Suprapubic skin (tissue), 4 donors: Measurements from ENCODE around the gene TGFBRAP1. TPM values are rescaled to one million over a fixed set of nuclear protein-coding genes. Genes with fewer than 3 reads are reported as not detected.

Experiments
- DNase-seq, 2 donors: peaks; one replicate each; pipeline ENCODE4 v3.0.0-alpha.2; 2019; ENCODE audit warnings: low spot score in 2 of 2
- H3K27ac ChIP-seq: fragments of 200-600 bp; sonication (generic); one replicate; pipeline ENCODE4 v1.5.1; 2019
- H3K27me3 ChIP-seq: fragments of 200-600 bp; sonication (generic); one replicate; pipeline ENCODE4 v1.5.1; 2019
- H3K36me3 ChIP-seq: fragments of 200-600 bp; sonication (generic); one replicate; pipeline ENCODE4 v1.5.1; 2019
- H3K4me1 ChIP-seq: fragments of 200-600 bp; sonication (generic); one replicate; pipeline ENCODE4 v1.5.1; 2019
- H3K4me3 ChIP-seq: fragments of 200-600 bp; sonication (generic); one replicate; pipeline ENCODE4 v1.5.1; 2019; ENCODE audit warnings: mild to moderate bottlenecking
- H3K9me3 ChIP-seq: fragments of 200-600 bp; sonication (generic); one replicate; pipeline ENCODE4 v1.5.1; 2019
- CTCF ChIP-seq, 2 donors: fragments of 200-600 bp in 1 of 2; fragments of 450-650 bp in 1 of 2; sonication (generic) in 1 of 2; IDR thresholded peaks; one replicate each; pipeline ENCODE4 v1.5.1; 2016 to 2019; ENCODE audit warnings: antibody characterized with exemption in 2 of 2, mild to moderate bottlenecking in 1 of 2, moderate library complexity in 1 of 2
- EP300 ChIP-seq: sonication (generic); formaldehyde crosslinking; IDR thresholded peaks from one replicate; pipeline ENCODE4 v1.6.1; 2017; ENCODE audit warnings: antibody characterized with exemption
- POLR2A ChIP-seq, 2 donors: fragments of 450-650 bp; IDR thresholded peaks; one replicate each; pipeline ENCODE4 v1.6.1; 2017; ENCODE audit warnings: antibody characterized with exemption in 2 of 2, mild to moderate bottlenecking in 2 of 2, moderate library complexity in 2 of 2
- POLR2AphosphoS5 ChIP-seq, 3 donors: sonication (generic); formaldehyde crosslinking; IDR thresholded peaks; one replicate each; pipeline ENCODE4 v1.6.1; 2017; ENCODE audit warnings: antibody characterized with exemption in 3 of 3
- WGBS: methylation state at CpG from one replicate; pipeline ENCODE4 v1.1.5; 2018; 5-methylcytosine and 5-hydroxymethylcytosine counted together
- total RNA-seq, 4 donors: library from RNA; depleted of rRNA; stranded (reverse); fragments of >200 nt; gene quantifications; one replicate each; pipeline ENCODE4 v1.1.0, GENCODE V29; 2016

Gene TGFBRAP1
- total RNA-seq, 4 donors from 2014 or later, result 31.0 to 38.1 (median 36.9) TPM

GRCh38 chr2:105301646-105302045 lies 27.9 kb downstream of the TGFBRAP1 start:
- 95% methylated on average over 3 of the region's 3 CpGs for WGBS
- no peak overlapping the region for H3K27ac ChIP-seq
- no peaks in the 10 kb centered on the region for H3K4me1 ChIP-seq
- peaks cover 27% of the 10 kb centered on the region for H3K36me3 ChIP-seq
- TF ChIP-seq POLR2A (IDR thresholded peaks at IDR 0.05) (no peak), CTCF (IDR thresholded peaks at IDR 0.05) (no peak), EP300 (no peak), POLR2AphosphoS5 (IDR thresholded peaks at IDR 0.05) (no peak)
- no peaks in the 10 kb centered on the region for H3K9me3 ChIP-seq
- no peak overlapping the region for H3K4me3 ChIP-seq
- H3K27me3 ChIP-seq, result no peaks in the 10 kb centered on the region
- no peak for DNase-seq

DNA sequence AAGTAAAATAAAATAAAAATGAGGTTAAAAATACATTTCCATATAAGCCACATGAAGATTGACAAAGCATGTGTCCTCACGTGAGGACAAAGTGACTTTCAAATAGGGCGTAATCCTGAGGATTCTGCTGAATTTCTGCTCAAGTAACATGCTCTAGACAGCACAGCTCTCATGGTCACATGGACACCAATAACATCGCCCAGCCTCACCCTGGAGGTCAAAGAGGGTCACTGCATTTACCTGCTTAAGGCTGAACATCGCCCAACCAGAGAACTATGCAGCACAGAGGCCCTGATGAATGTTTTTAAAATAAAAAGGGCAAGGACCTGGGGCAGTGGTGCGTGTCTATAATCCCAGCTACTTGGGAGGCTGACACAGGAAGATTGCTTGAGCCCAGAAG lies 30.2 kb downstream of the TGFBRAP1 start:
- Histone ChIP-seq H3K27me3 (no peaks in the 10 kb centered on the region), H3K36me3 (peaks cover 35% of the 10 kb centered on the region), H3K27ac (no peak overlapping the region), H3K4me3 (no peak overlapping the region), H3K4me1 (peaks cover 6% of the 10 kb centered on the region), H3K9me3 (no peaks in the 10 kb centered on the region)
- WGBS, result 82% methylated on average over 5 of the region's 5 CpGs
- TF ChIP-seq POLR2AphosphoS5 (IDR thresholded peaks at IDR 0.05) (no peak), CTCF (IDR thresholded peaks at IDR 0.05) (no peak), POLR2A (IDR thresholded peaks at IDR 0.05) (no peak), EP300 (no peak)
- DNase-seq, result no peak

- no peak overlapping the region for H3K27ac ChIP-seq
- peaks cover 41% of the 10 kb centered on the region for H3K36me3 ChIP-seq
- H3K4me3 ChIP-seq, result no peak overlapping the region
- TF ChIP-seq CTCF (IDR thresholded peaks at IDR 0.05) (no peak), POLR2A (IDR thresholded peaks at IDR 0.05) (no peak), EP300 (no peak), POLR2AphosphoS5 (IDR thresholded peaks at IDR 0.05) (no peak)
- DNase-seq, result no peak
- H3K27me3 ChIP-seq, result no peaks in the 10 kb centered on the region
- WGBS, result 94% methylated on average over 3 of the region's 3 CpGs
- no peaks in the 10 kb centered on the region for H3K9me3 ChIP-seq
- H3K4me1 ChIP-seq, result peaks cover 7% of the 10 kb centered on the region
Measured at GRCh38 chr2:105298017-105298416, 31.5 kb downstream of the TGFBRAP1 start.

DNA sequence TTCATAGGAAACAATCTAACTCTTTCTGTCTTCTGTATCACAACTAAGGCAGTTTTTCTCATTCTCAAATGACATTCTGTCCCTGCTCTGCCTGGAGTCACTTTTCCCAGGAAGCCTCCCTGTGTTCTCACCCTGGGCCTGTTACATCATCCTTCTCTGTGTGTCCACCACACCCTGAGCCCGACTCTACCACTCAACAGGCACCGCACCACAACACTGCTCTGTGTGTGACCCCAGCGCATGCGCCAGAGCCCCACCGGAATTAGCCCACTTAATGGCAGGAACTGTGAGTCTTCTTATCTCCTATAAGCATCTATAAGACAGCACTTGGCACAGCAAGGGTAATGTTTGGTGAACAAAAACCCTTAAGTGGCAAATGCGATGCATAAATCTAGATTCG lies 32.3 kb downstream of the TGFBRAP1 start:
- 81% methylated on average over 7 of the region's 7 CpGs for WGBS
- Histone ChIP-seq H3K27me3 (no peaks in the 10 kb centered on the region), H3K36me3 (peaks cover 41% of the 10 kb centered on the region), H3K27ac (no peak overlapping the region), H3K9me3 (no peaks in the 10 kb centered on the region), H3K4me1 (peaks cover 7% of the 10 kb centered on the region), H3K4me3 (no peak overlapping the region)
- TF ChIP-seq CTCF (IDR thresholded peaks at IDR 0.05), result no peak
- no peak for TF ChIP-seq POLR2AphosphoS5 (IDR thresholded peaks at IDR 0.05)
- TF ChIP-seq POLR2A (IDR thresholded peaks at IDR 0.05), result no peak
- no peak for TF ChIP-seq EP300
- no peak for DNase-seq

DNA sequence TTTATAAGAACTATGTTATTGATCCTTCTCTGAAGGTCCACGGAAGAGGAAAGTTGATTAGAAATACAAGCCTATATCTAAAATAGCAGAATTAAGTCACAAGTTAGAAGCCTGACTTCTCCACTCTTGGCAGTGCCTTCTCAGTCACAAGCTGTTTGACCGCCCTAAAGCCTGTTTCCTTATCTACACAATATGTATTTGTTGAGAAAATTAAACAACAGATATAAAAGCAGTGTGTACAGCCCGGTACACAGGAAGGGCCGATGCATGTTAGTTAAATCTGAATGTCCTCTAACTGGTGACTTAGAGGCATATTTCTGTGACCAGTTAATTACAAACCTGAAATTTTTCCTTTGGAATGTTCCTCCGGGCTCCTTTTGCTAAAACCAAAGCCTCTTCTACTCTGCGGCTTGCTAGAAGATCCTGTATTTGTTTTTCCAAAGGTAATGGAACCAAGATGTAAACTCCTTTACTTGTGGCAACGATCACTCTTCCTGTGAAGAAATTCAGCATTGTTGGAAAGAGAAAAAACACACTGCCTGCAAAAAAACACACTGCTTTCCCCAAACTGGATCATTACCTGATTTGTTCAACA lies 33.4 kb downstream of the TGFBRAP1 start:
- TF ChIP-seq POLR2AphosphoS5 (IDR thresholded peaks at IDR 0.05) (no peak), POLR2A (IDR thresholded peaks at IDR 0.05) (no peak), CTCF (IDR thresholded peaks at IDR 0.05) (no peak), EP300 (no peak)
- 82% methylated on average over 7 of the region's 7 CpGs for WGBS
- Histone ChIP-seq H3K27ac (no peak overlapping the region), H3K9me3 (no peaks in the 10 kb centered on the region), H3K4me1 (peaks cover 7% of the 10 kb centered on the region), H3K27me3 (no peaks in the 10 kb centered on the region), H3K4me3 (no peak overlapping the region), H3K36me3 (peaks cover 48% of the 10 kb centered on the region)
- no peak for DNase-seq
